H1 (cell line): ENCODE results near the gene ARHGAP21. TPM values are rescaled to one million over a fixed set of nuclear protein-coding genes. Genes with fewer than 3 reads are reported as not detected.
A peak's percentile ranks its signal among the peaks of the same experiment; 100 is the strongest.

ENCODE experiments used
- CTCF ChIA-PET: fragments of 300-600 bp; sonication (Branson Sonifier 250); formaldehyde crosslinking; loops from one replicate; lab custom pipeline; 2021; ENCODE audit not compliant: partially characterized antibody; lab: Charles Lee
- POLR2A ChIA-PET: fragments of 300-600 bp; sonication (Branson Sonifier 250); formaldehyde crosslinking; loops from one replicate; lab custom pipeline; 2021; ENCODE audit warnings: inconsistent platforms; ENCODE audit not compliant: partially characterized antibody; lab: Charles Lee
- DNase-seq, 2 experiments: peaks; one replicate each; pipeline versions ENCODE4 v3.0.0 to v3.0.0-alpha.2; 2010 to 2022; ENCODE audit warnings: low spot score in 2 of 2, low read depth in 1 of 2, mixed read lengths in 1 of 2
- FAIRE-seq: peaks from 2 replicates; lab custom pipeline; 2011; peaks lifted over from hg19 to GRCh38; lab: Jason Lieb, UNC
- H2AFZ ChIP-seq: 2 replicates; pipeline ENCODE4 v1.8.1; 2012; ENCODE audit warnings: low read length, inconsistent platforms
- H2AK5ac ChIP-seq: 2 replicates; pipeline ENCODE4 v1.6.1; 2013; ENCODE audit warnings: low read depth, low read length
- H2BK120ac ChIP-seq: replicated peaks from 2 replicates; pipeline ENCODE3; 2013; ENCODE audit warnings: low read depth, low read length, inconsistent platforms
- H2BK12ac ChIP-seq: 2 replicates; pipeline ENCODE4 v1.6.1; 2013; ENCODE audit warnings: low read depth, low read length
- H2BK15ac ChIP-seq: 2 replicates; pipeline ENCODE4 v1.6.1; 2013; ENCODE audit warnings: low read length
- H2BK20ac ChIP-seq: 2 replicates; pipeline ENCODE4 v1.6.1; 2013; ENCODE audit warnings: low read length
- H2BK5ac ChIP-seq: 2 replicates; pipeline ENCODE4 v1.6.1; 2013; ENCODE audit warnings: low read depth, low read length
- H3K14ac ChIP-seq: 2 replicates; pipeline ENCODE4 v1.6.1; 2013; ENCODE audit warnings: inconsistent platforms; ENCODE audit not compliant: insufficient read length
- H3K18ac ChIP-seq: 2 replicates; pipeline ENCODE4 v1.6.1; 2013; ENCODE audit warnings: low read length; ENCODE audit errors: extremely low read depth
- H3K23ac ChIP-seq: 2 replicates; pipeline ENCODE4 v1.6.1; 2013; ENCODE audit warnings: inconsistent platforms; ENCODE audit not compliant: insufficient read length
- H3K23me2 ChIP-seq: 2 replicates; pipeline ENCODE4 v1.6.1; 2013; ENCODE audit warnings: low read depth, low read length
- H3K27ac ChIP-seq: 2 replicates; pipeline ENCODE4 v1.6.1; 2011; ENCODE audit warnings: low read depth, low read length, inconsistent platforms
- H3K27me3 ChIP-seq, 4 experiments: replicated peaks in 1 of 4; 1 replicate in 1 of 4; 2 replicates in 3 of 4; pipeline versions ENCODE4 v1.6.1 to v1.8.1; 2011 to 2013; ENCODE audit warnings: low read length in 3 of 4, mild to moderate bottlenecking in 3 of 4, inconsistent platforms in 2 of 4, mixed read lengths in 2 of 4, moderate library complexity in 1 of 4; ENCODE audit not compliant: control insufficient read depth in 3 of 4, insufficient read depth in 3 of 4; ENCODE audit errors: extremely low read depth in 1 of 4
- H3K36me3 ChIP-seq, 4 experiments: 2 replicates each; pipeline versions ENCODE4 v1.6.1 to v1.8.1; 2011 to 2013; ENCODE audit warnings: mild to moderate bottlenecking in 4 of 4, low read length in 3 of 4, moderate library complexity in 2 of 4, control low read depth in 1 of 4, inconsistent platforms in 1 of 4; ENCODE audit not compliant: insufficient read depth in 4 of 4, control insufficient read depth in 2 of 4
- H3K4ac ChIP-seq: replicated peaks from 2 replicates; pipeline ENCODE3; 2013; ENCODE audit warnings: low read length, low read depth, mixed read lengths, inconsistent platforms; ENCODE audit not compliant: insufficient read length
- H3K4me1 ChIP-seq, 4 experiments: replicated peaks in 1 of 4; 1 replicate in 1 of 4; 2 replicates in 3 of 4; pipeline versions ENCODE4 v1.6.1 to v1.8.1; 2011 to 2013; ENCODE audit warnings: low read length in 3 of 4, inconsistent platforms in 2 of 4, mixed read lengths in 1 of 4; ENCODE audit not compliant: insufficient read depth in 4 of 4, control insufficient read depth in 3 of 4
- H3K4me2 ChIP-seq, 2 experiments: 2 replicates each; pipeline versions ENCODE4 v1.6.1 to v1.8.1; 2011 to 2013; ENCODE audit warnings: low read depth in 2 of 2, low read length in 2 of 2, control low read depth in 1 of 2, inconsistent platforms in 1 of 2, mild to moderate bottlenecking in 1 of 2; ENCODE audit not compliant: insufficient read depth in 1 of 2
- H3K4me3 ChIP-seq, 4 experiments: fragments of 200-600, 300-600 bp in 1 of 4; sonication (generic), shearing (Covaris generic), sonication (Bioruptor Twin) in 1 of 4; 2 replicates each; pipeline versions ENCODE4 v1.5.1 to v1.8.1; 2011 to 2016; ENCODE audit warnings: low read length in 4 of 4, low read depth in 3 of 4, control low read depth in 2 of 4, inconsistent platforms in 2 of 4, mild to moderate bottlenecking in 2 of 4, mixed read lengths in 1 of 4, moderate library complexity in 1 of 4; ENCODE audit not compliant: insufficient read depth in 2 of 4; ENCODE audit errors: extremely low read depth in 1 of 4
- H3K56ac ChIP-seq: replicated peaks from 2 replicates; pipeline ENCODE3; 2013; ENCODE audit warnings: low read depth, mild to moderate bottlenecking, mixed read lengths, low read length, inconsistent platforms; ENCODE audit not compliant: insufficient read length
- H3K79me1 ChIP-seq: 2 replicates; pipeline ENCODE4 v1.6.1; 2013; ENCODE audit warnings: low read depth, low read length, control low read depth
- H3K79me2 ChIP-seq, 2 experiments: 2 replicates each; pipeline versions ENCODE4 v1.6.1 to v1.8.1; 2012 to 2013; ENCODE audit warnings: low read length in 2 of 2, mild to moderate bottlenecking in 2 of 2, inconsistent platforms in 1 of 2; ENCODE audit not compliant: insufficient read depth in 2 of 2, control insufficient read depth in 1 of 2
- H3K9ac ChIP-seq, 4 experiments: replicated peaks in 1 of 4; 1 replicate in 1 of 4; 2 replicates in 3 of 4; pipeline versions ENCODE4 v1.6.1 to v1.8.1; 2011 to 2013; ENCODE audit warnings: low read depth in 3 of 4, low read length in 3 of 4, control low read depth in 2 of 4, mild to moderate bottlenecking in 2 of 4, moderate library complexity in 2 of 4, inconsistent platforms in 1 of 4; ENCODE audit errors: extremely low read depth in 1 of 4
- H3K9me3 ChIP-seq, 2 experiments: 2 replicates each; pipeline versions ENCODE4 v1.6.1 to v1.8.1; 2012 to 2013; ENCODE audit warnings: mild to moderate bottlenecking in 2 of 2, moderate library complexity in 2 of 2, control low read depth in 1 of 2, inconsistent platforms in 1 of 2, low read depth in 1 of 2, low read length in 1 of 2, mixed read lengths in 1 of 2; ENCODE audit not compliant: insufficient read depth in 2 of 2
- H4K20me1 ChIP-seq, 2 experiments: replicated peaks in 1 of 2; 2 replicates each; pipeline versions ENCODE3 to v1.8.1; 2011 to 2013; ENCODE audit warnings: inconsistent platforms in 2 of 2, low read length in 2 of 2, mild to moderate bottlenecking in 1 of 2; ENCODE audit not compliant: insufficient read depth in 2 of 2, control insufficient read depth in 1 of 2
- H4K5ac ChIP-seq: 2 replicates; pipeline ENCODE4 v1.6.1; 2013; ENCODE audit warnings: low read length, low read depth, mixed read lengths, inconsistent platforms; ENCODE audit not compliant: insufficient read length
- H4K8ac ChIP-seq: 2 replicates; pipeline ENCODE4 v1.8.0; 2013; ENCODE audit warnings: mild to moderate bottlenecking, moderate library complexity, low read length, inconsistent platforms; ENCODE audit not compliant: insufficient read depth; ENCODE audit errors: extremely low read depth
- H4K91ac ChIP-seq: replicated peaks from 2 replicates; pipeline ENCODE3; 2013; ENCODE audit warnings: low read length, mixed read lengths, inconsistent platforms; ENCODE audit not compliant: insufficient read length
- CBX5 ChIP-seq: fragments of 300-800, 300-1000 bp; sonication (generic); IDR thresholded peaks from 2 replicates; pipeline ENCODE4 v1.7.1; 2016; ENCODE audit warnings: antibody characterized with exemption, low read length, low read depth
- HDAC2 ChIP-seq, 2 experiments: fragments of 300-600 bp in 1 of 2; sonication (generic) in 1 of 2; IDR thresholded peaks; 2 replicates each; pipeline ENCODE4 v1.6.1; 2011 to 2012; ENCODE audit warnings: low read depth in 2 of 2, low read length in 2 of 2, mild to moderate bottlenecking in 2 of 2, moderate library complexity in 2 of 2, borderline replicate concordance in 1 of 2, inconsistent platforms in 1 of 2
- KDM4A ChIP-seq: IDR thresholded peaks from one replicate; pipeline ENCODE4 v1.7.1; 2012; ENCODE audit warnings: low read depth, mild to moderate bottlenecking, moderate library complexity, low read length, inconsistent platforms; ENCODE audit not compliant: severe bottlenecking
- PHF8 ChIP-seq: fragments of 200-600 bp; sonication (generic); conservative IDR thresholded peaks from 2 replicates; pipeline ENCODE4 v1.7.1; 2012; ENCODE audit warnings: low read depth, mild to moderate bottlenecking, inconsistent platforms, low read length, moderate library complexity
- POLR2AphosphoS5 ChIP-seq: IDR thresholded peaks from 2 replicates; pipeline ENCODE4 v1.6.1; 2011; ENCODE audit warnings: low read depth, low read length
- POU5F1 ChIP-seq: IDR thresholded peaks from 2 replicates; pipeline ENCODE4 v1.6.1; 2011; ENCODE audit warnings: low read depth, mild to moderate bottlenecking, low read length, moderate library complexity
- RBBP5 ChIP-seq: IDR thresholded peaks from 2 replicates; pipeline ENCODE4 v1.7.1; 2012; ENCODE audit warnings: low read depth, mild to moderate bottlenecking, inconsistent platforms, low read length, moderate library complexity, borderline replicate concordance
- SIN3A ChIP-seq, 2 experiments: IDR thresholded peaks in 1 of 2; conservative IDR thresholded peaks in 1 of 2; 2 replicates each; pipeline ENCODE4 v1.6.1; 2011 to 2012; ENCODE audit warnings: low read length in 2 of 2, improper control_type of control experiment in 1 of 2, low read depth in 1 of 2, mild to moderate bottlenecking in 1 of 2
- TAF1 ChIP-seq: IDR thresholded peaks from 2 replicates; pipeline ENCODE4 v1.6.1; 2011; ENCODE audit warnings: mild to moderate bottlenecking, low read depth, low read length
- TEAD4 ChIP-seq: IDR thresholded peaks from 2 replicates; pipeline ENCODE4 v1.6.1; 2012; ENCODE audit warnings: low read depth, low read length, inconsistent platforms, mixed read lengths
- WGBS, 2 experiments: shearing (Covaris generic) in 1 of 2; methylation state at CpG; one replicate each; pipeline versions ENCODE4 v1.1.6 to v1.1.7; 2013 to 2015; ENCODE audit warnings: low lambda C conversion rate in 2 of 2, mixed read lengths in 2 of 2, inconsistent platforms in 1 of 2, low coverage in 1 of 2, missing lambda C conversion rate in 1 of 2; ENCODE audit not compliant: insufficient replicate concordance in 2 of 2, insufficient coverage in 1 of 2, insufficient read length in 1 of 2; ENCODE audit errors: extremely low coverage in 1 of 2, missing lambda C conversion rate in 1 of 2; 5-methylcytosine and 5-hydroxymethylcytosine counted together
- polyA plus RNA-seq, 7 experiments: library from polyadenylated mRNA; depleted of rRNA in 3 of 7; stranded (reverse) in 5 of 7; unstranded in 2 of 7; fragments of >200 nt in 5 of 7; fragments of 200-250 nt in 2 of 7; gene quantifications; 1 replicate in 5 of 7; 2 replicates in 1 of 7; 4 replicates in 1 of 7; pipeline versions ENCODE4 v1.2.1 to v1.2.3, GENCODE V29; 2011 to 2013; ENCODE audit warnings: missing spikeins in 2 of 7, mixed read lengths in 2 of 7
- total RNA-seq: library from RNA; stranded (reverse); fragmentation: NEBNext Ultra II Directional; extraction: Animal tissue kit (Norgen Biotek cat#: 25700); gene quantifications from 2 replicates; pipeline ENCODE4 v1.2.1, GENCODE V29; 2021

ARHGAP21 gene
- total and polyA plus RNA-seq, 2 of the 8 experiments (the other 6 are each of a cell fraction or from before 2014, with no cell fraction given): 14.4 to 35.3 TPM

GRCh38 chr10:24722676-24723385, 856 bp downstream of the ARHGAP21 start:
- Histone ChIP-seq H3K4me3 (peak overlapping the region; percentile 67 to 96 (median 84)), H4K91ac (no peak overlapping the region), H3K9ac (peak overlapping the region; percentile 22 to 92 (median 68); a peak in 6 of 7 replicates), H4K8ac (peak overlapping the region; percentile 86), H2BK120ac (no peak overlapping the region), H3K18ac (peak overlapping the region; percentile 19; the same call in 1 of the 2 replicates), H2AFZ (no peak overlapping the region), H4K20me1 (peaks cover 4% of the 10 kb centered on the region in 2 experiments), H3K4me1 (peaks cover 6 to 20% (median 14%) of the 10 kb centered on the region in 4 experiments), H2AK5ac (no peak overlapping the region), H3K23me2 (peaks cover 23% of the 10 kb centered on the region), H3K4me2 (peak overlapping the region; percentile 98), H3K23ac (no peak overlapping the region), H3K4ac (no peak overlapping the region), H3K9me3 (no peaks in the 10 kb centered on the region), H2BK15ac (0 out of 2 replicates have a peak overlapping the region, but pooled peaks have one; percentile 29), H4K5ac (no peak overlapping the region), H3K79me2 (peaks cover 0 to 44% of the 10 kb centered on the region in 2 experiments; a peak in 2 of 4 replicates), H2BK20ac (no peak overlapping the region), H3K56ac (peak overlapping the region; percentile 79), H2BK5ac (no peak overlapping the region), H3K27ac (peak overlapping the region; percentile 63; the same call in 1 of the 2 replicates), H3K79me1 (peaks cover 2% of the 10 kb centered on the region; the same call in 1 of the 2 replicates), H3K27me3 (peaks cover 0 to 16% (median 12%) of the 10 kb centered on the region in 4 experiments; a peak in 5 of 7 replicates), H3K14ac (no peak overlapping the region), H2BK12ac (no peak overlapping the region), H3K36me3 (no peaks in the 10 kb centered on the region)
- WGBS, 2 experiments: 3% methylated on average over 29 of the region's 84 CpGs; no CpG with 5 or more reads in 1 of the 2 experiments
- CTCF ChIA-PET: interaction anchor here (1.3 kb wide), 1 partner anchor 105 kb away, joined by 3 read pairs; no protein-coding TSS in a partner anchor
- POLR2A ChIA-PET: interaction anchor here (1.5 to 3.6 kb wide), 2 partner anchors 15 to 229 kb away, joined by 3 to 21 read pairs; partner anchors contain the start of gene PRTFDC1
- FAIRE-seq: no peak
- DNase-seq: peak in 1 of 2 experiments; percentile 72
- no peak for TF ChIP-seq POU5F1
- TF ChIP-seq TAF1: peak; percentile 58
- TF ChIP-seq PHF8: peak; percentile 70
- 0 out of 4 replicates have a peak, but pooled peaks of 1 of the 2 experiments have one; percentile 73 for TF ChIP-seq HDAC2 (IDR thresholded peaks at IDR 0.05; ENCODE audit: borderline replicate concordance in 1 of 2, low read depth in 2 of 2, low read length in 2 of 2)
- TF ChIP-seq KDM4A: peak; percentile 59
- peak; percentile 74; the same call in 1 of the 2 replicates for TF ChIP-seq RBBP5
- no peak for TF ChIP-seq CBX5
- no peak for TF ChIP-seq TEAD4
- peak in 1 of 2 experiments; percentile 30; a peak in 1 of 4 replicates for TF ChIP-seq SIN3A (conservative IDR thresholded peaks at IDR 0.05 in 1 of 2, IDR thresholded peaks at IDR 0.05 in 1 of 2; ENCODE audit: low read depth in 1 of 2, low read length in 2 of 2)
- TF ChIP-seq POLR2AphosphoS5: no peak
